Body of pancreas (tissue), 4 donors: ENCODE measurements around the gene FBXL22.

Source experiments
- CTCF ChIP-seq, 7 experiments: fragments of 450-650 bp in 4 of 7; fragments of 200-600 bp in 3 of 7; sonication (generic) in 3 of 7; IDR thresholded peaks; one replicate each; pipeline ENCODE4 v1.5.1; 2016 to 2019; ENCODE audit warnings: antibody characterized with exemption in 7 of 7
- POLR2A ChIP-seq, 3 donors: fragments of 450-650 bp; IDR thresholded peaks; one replicate each; pipeline ENCODE4 v1.6.1; 2016; ENCODE audit warnings: antibody characterized with exemption in 3 of 3, mild to moderate bottlenecking in 2 of 3

GRCh38 chr15:63551400-63551799, 45.8 kb upstream of the FBXL22 start:
- TF ChIP-seq POLR2A (IDR thresholded peaks at IDR 0.05) (no peak), CTCF (IDR thresholded peaks at IDR 0.05) (no peak)
